ENCODE data around the gene USP17L29.
"Not testable (repeated sequence)": the region's sequence is repeated elsewhere in the genome, so short reads cannot be mapped to it uniquely, and the experiment has no call there.

The USP17L29 gene, protein sequence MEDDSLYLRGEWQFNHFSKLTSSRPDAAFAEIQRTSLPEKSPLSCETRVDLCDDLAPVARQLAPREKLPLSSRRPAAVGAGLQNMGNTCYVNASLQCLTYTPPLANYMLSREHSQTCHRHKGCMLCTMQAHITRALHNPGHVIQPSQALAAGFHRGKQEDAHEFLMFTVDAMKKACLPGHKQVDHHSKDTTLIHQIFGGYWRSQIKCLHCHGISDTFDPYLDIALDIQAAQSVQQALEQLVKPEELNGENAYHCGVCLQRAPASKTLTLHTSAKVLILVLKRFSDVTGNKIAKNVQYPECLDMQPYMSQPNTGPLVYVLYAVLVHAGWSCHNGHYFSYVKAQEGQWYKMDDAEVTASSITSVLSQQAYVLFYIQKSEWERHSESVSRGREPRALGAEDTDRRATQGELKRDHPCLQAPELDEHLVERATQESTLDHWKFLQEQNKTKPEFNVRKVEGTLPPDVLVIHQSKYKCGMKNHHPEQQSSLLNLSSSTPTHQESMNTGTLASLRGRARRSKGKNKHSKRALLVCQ

DNA sequence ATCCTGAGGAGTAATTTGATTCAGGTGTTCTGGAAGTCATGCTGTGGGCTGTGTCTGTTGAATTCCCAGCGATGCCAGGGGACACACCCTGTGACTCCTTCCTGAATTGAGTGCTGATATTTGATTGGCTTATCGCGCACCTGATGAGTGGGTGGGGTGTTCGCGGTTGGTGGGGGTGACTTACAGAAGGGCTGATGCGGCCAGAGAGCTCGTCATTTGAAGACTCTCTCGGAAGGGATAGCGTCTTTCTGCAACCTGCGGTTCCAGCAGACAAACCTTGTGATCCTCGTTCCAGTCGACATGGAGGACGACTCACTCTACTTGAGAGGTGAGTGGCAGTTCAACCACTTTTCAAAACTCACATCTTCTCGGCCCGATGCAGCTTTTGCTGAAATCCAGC lies at the start of gene USP17L29:
Gene USP17L29, plus strand, starts transcription at position 301 of the 400 bp plus-strand sequence. Its CDS starts 0 bp downstream, at position 301.
- not testable (repeated sequence) for DNase-seq

DNA sequence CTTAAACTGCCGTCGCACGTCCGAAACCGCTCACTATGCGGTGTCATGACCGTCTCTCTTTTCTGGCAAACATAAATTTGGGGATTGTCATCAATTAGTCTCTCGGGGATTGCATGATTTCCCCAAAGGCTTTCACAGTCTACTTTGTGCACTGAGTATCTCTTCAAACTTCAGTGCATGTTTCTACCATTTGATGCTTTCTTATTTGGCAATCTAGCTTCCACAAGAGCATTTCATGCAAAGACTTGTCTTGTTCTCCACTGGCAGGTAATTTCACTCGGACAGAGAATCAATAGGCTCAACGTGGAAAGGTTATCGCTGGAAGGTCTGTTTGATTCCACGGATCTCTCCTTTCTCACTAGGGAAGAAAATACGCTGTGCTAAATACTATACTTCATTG lies 29.2 kb upstream of the USP17L29 start:
- not testable (repeated sequence) for DNase-seq

DNA sequence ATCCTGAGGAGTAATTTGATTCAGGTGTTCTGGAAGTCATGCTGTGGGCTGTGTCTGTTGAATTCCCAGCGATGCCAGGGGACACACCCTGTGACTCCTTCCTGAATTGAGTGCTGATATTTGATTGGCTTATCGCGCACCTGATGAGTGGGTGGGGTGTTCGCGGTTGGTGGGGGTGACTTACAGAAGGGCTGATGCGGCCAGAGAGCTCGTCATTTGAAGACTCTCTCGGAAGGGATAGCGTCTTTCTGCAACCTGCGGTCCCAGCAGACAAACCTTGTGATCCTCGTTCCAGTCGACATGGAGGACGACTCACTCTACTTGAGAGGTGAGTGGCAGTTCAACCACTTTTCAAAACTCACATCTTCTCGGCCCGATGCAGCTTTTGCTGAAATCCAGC lies 28.6 kb upstream of the USP17L29 start, which contains the start of gene USP17L24:
Gene USP17L24, plus strand, starts transcription at position 301 of the 400 bp plus-strand sequence. Its CDS starts 0 bp downstream, at position 301.
- DNase-seq, result not testable (repeated sequence)

DNA sequence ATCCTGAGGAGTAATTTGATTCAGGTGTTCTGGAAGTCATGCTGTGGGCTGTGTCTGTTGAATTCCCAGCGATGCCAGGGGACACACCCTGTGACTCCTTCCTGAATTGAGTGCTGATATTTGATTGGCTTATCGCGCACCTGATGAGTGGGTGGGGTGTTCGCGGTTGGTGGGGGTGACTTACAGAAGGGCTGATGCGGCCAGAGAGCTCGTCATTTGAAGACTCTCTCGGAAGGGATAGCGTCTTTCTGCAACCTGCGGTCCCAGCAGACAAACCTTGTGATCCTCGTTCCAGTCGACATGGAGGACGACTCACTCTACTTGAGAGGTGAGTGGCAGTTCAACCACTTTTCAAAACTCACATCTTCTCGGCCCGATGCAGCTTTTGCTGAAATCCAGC lies 23.8 kb upstream of the USP17L29 start, which contains the start of gene USP17L25:
Gene USP17L25, plus strand, starts transcription at position 301 of the 400 bp plus-strand sequence. Its CDS starts 0 bp downstream, at position 301.
- not testable (repeated sequence) for DNase-seq

DNA sequence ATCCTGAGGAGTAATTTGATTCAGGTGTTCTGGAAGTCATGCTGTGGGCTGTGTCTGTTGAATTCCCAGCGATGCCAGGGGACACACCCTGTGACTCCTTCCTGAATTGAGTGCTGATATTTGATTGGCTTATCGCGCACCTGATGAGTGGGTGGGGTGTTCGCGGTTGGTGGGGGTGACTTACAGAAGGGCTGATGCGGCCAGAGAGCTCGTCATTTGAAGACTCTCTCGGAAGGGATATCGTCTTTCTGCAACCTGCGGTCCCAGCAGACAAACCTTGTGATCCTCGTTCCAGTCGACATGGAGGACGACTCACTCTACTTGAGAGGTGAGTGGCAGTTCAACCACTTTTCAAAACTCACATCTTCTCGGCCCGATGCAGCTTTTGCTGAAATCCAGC lies 19.1 kb upstream of the USP17L29 start, which contains the start of gene USP17L26:
Gene USP17L26, plus strand, starts transcription at position 301 of the 400 bp plus-strand sequence. Its CDS starts 0 bp downstream, at position 301.
- not testable (repeated sequence) for DNase-seq

DNA sequence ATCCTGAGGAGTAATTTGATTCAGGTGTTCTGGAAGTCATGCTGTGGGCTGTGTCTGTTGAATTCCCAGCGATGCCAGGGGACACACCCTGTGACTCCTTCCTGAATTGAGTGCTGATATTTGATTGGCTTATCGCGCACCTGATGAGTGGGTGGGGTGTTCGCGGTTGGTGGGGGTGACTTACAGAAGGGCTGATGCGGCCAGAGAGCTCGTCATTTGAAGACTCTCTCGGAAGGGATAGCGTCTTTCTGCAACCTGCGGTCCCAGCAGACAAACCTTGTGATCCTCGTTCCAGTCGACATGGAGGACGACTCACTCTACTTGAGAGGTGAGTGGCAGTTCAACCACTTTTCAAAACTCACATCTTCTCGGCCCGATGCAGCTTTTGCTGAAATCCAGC lies 14.3 kb upstream of the USP17L29 start, which contains the start of gene USP17L5:
Gene USP17L5, plus strand, starts transcription at position 301 of the 400 bp plus-strand sequence. Its CDS starts 0 bp downstream, at position 301.
- DNase-seq, result not testable (repeated sequence)

DNA sequence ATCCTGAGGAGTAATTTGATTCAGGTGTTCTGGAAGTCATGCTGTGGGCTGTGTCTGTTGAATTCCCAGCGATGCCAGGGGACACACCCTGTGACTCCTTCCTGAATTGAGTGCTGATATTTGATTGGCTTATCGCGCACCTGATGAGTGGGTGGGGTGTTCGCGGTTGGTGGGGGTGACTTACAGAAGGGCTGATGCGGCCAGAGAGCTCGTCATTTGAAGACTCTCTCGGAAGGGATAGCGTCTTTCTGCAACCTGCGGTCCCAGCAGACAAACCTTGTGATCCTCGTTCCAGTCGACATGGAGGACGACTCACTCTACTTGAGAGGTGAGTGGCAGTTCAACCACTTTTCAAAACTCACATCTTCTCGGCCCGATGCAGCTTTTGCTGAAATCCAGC lies 9.6 kb upstream of the USP17L29 start, which contains the start of gene USP17L27:
Gene USP17L27, plus strand, starts transcription at position 301 of the 400 bp plus-strand sequence. Its CDS starts 0 bp downstream, at position 301.
- not testable (repeated sequence) for DNase-seq

DNA sequence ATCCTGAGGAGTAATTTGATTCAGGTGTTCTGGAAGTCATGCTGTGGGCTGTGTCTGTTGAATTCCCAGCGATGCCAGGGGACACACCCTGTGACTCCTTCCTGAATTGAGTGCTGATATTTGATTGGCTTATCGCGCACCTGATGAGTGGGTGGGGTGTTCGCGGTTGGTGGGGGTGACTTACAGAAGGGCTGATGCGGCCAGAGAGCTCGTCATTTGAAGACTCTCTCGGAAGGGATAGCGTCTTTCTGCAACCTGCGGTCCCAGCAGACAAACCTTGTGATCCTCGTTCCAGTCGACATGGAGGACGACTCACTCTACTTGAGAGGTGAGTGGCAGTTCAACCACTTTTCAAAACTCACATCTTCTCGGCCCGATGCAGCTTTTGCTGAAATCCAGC lies 4.8 kb upstream of the USP17L29 start, which contains the start of gene USP17L28:
Gene USP17L28, plus strand, starts transcription at position 301 of the 400 bp plus-strand sequence. Its CDS starts 0 bp downstream, at position 301.
- DNase-seq, result not testable (repeated sequence)

DNA sequence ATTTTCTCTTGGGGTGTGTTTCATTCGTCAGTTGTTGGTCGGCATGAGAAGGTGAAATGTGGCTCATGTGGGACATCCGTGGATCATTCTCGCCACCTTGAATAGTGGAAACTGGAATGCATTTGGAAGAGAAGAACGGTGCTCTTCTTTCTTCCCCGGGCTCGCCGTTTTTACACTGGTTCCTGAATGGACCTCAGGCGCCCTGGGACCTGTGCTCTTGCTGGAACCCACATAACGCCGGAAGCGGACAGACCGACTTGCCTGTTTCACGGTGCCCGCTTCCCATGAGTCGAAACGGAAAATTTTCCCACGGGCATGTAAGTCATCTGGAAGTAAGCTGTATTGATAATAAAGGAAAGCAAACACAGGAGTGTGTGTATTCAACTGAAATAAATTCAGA lies 2.6 kb upstream of the USP17L29 start:
- not testable (repeated sequence) for DNase-seq

DNA sequence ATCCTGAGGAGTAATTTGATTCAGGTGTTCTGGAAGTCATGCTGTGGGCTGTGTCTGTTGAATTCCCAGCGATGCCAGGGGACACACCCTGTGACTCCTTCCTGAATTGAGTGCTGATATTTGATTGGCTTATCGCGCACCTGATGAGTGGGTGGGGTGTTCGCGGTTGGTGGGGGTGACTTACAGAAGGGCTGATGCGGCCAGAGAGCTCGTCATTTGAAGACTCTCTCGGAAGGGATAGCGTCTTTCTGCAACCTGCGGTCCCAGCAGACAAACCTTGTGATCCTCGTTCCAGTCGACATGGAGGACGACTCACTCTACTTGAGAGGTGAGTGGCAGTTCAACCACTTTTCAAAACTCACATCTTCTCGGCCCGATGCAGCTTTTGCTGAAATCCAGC lies 9.4 kb downstream of the USP17L29 start, which contains the start of gene USP17L30:
Gene USP17L30, plus strand, starts transcription at position 301 of the 400 bp plus-strand sequence. Its CDS starts 0 bp downstream, at position 301.
- not testable (repeated sequence) for DNase-seq

DNA sequence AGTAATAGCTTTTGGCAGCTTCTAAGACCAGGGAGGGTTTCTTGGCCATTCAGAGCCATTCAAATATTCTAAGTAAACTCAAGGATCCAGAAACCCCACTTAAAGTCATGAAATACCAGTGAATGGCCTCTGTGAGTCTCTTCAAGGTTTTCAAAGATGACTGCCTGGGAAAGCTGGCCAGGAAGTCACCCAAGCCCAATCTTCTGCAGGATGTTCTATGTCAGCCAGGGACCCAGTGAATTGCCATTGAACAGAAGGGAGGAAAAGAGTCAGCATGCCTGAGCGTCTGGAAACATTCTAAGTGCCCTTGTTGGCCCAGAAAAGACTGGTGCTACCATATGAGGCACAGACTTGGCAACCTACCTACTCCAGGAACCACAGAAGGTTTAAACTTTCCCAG lies 26.4 kb downstream of the USP17L29 start:
- not testable (repeated sequence) for DNase-seq

DNA sequence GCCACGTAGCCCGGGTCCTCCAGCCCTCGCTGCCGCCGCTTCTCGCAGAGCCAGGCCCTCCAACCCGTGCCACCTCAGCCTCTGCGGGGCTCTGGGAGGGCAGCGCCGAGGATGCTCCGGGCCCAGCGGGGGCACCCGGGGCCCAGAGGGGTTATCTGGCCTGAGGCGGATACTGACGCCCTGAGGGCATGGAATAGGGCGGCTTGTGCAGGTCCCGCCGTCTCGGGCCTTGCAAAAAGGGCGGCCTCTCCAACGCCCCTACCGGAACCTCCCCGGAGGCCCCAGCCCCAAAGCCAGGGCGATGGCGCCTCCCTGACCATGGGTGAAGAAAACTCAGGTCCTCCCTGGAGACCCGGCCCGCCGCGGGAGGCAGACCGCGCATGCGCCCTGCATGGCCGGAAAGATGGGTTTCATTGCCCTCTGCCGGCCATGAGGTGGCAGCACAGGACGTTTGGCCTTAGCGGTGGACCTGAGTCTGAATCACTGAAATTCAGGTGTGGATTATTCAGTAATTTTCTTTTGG lies 27.6 kb downstream of the USP17L29 start:
- not testable (repeated sequence) for DNase-seq

DNA sequence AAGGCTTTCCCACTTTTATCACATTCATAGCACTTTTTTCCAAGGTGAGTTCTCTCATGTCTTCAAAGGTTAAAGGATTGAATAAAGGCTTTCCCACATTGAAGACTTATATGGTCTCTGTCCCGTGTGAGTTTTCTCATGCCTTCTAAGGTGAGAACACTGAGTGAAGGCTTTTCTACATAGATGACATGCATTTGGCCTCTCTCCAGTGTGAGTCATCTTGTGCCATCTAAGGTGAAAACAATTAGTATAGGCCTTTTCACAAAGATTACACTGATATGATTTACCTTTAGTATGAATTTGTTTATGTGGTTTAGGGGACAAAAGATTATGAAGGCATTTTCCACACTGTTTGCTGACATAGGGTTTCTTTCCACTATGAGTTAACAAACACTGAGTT lies 30.7 kb downstream of the USP17L29 start:
- no peak for DNase-seq

DNA sequence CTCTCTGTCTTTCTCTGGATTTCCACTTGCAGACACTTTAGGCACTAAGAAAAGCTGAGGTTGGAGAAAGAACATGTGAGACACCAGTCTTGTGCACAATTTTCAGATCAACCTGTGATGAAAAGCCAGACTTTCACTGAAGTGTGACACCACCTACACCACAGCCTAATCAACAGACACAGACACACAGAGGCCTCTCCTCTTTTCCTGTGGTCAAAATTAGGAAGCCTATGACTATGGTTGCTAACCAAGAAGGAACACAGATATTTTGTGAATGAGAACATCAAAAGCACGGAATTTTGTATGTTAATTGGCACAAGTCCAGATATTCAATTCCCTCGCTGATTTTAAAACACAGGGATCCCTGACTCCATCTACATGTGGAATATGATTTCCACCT lies 35.6 kb downstream of the USP17L29 start:
- DNase-seq, result not testable (repeated sequence)
